ENCODE data around the gene IQCM.

DNA sequence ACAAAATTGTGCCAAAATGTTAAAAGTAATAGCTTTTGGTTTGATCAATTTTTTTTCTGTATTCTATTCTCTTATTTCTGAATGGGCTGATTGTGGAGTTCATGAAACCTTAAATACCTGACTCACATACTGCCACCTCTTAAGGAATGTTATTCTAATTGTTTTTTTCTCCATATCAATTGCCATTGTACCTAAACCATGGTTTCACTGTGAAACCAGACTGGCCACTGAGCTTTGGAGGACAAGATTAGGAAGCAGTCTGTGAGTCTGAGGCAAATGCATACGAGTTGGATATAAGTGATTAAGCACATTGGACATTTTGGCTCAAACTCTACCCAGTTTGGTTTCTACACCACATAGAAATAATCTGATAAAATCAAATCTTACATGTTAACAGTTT is 184.0 kb downstream of the IQCM start:
- TF ChIP-seq, protein P1, sequence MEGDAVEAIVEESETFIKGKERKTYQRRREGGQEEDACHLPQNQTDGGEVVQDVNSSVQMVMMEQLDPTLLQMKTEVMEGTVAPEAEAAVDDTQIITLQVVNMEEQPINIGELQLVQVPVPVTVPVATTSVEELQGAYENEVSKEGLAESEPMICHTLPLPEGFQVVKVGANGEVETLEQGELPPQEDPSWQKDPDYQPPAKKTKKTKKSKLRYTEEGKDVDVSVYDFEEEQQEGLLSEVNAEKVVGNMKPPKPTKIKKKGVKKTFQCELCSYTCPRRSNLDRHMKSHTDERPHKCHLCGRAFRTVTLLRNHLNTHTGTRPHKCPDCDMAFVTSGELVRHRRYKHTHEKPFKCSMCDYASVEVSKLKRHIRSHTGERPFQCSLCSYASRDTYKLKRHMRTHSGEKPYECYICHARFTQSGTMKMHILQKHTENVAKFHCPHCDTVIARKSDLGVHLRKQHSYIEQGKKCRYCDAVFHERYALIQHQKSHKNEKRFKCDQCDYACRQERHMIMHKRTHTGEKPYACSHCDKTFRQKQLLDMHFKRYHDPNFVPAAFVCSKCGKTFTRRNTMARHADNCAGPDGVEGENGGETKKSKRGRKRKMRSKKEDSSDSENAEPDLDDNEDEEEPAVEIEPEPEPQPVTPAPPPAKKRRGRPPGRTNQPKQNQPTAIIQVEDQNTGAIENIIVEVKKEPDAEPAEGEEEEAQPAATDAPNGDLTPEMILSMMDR (IDR thresholded peaks at IDR 0.05; ENCODE audit: insufficient read depth, low read length) = no peak
- TF ChIP-seq, protein P2, sequence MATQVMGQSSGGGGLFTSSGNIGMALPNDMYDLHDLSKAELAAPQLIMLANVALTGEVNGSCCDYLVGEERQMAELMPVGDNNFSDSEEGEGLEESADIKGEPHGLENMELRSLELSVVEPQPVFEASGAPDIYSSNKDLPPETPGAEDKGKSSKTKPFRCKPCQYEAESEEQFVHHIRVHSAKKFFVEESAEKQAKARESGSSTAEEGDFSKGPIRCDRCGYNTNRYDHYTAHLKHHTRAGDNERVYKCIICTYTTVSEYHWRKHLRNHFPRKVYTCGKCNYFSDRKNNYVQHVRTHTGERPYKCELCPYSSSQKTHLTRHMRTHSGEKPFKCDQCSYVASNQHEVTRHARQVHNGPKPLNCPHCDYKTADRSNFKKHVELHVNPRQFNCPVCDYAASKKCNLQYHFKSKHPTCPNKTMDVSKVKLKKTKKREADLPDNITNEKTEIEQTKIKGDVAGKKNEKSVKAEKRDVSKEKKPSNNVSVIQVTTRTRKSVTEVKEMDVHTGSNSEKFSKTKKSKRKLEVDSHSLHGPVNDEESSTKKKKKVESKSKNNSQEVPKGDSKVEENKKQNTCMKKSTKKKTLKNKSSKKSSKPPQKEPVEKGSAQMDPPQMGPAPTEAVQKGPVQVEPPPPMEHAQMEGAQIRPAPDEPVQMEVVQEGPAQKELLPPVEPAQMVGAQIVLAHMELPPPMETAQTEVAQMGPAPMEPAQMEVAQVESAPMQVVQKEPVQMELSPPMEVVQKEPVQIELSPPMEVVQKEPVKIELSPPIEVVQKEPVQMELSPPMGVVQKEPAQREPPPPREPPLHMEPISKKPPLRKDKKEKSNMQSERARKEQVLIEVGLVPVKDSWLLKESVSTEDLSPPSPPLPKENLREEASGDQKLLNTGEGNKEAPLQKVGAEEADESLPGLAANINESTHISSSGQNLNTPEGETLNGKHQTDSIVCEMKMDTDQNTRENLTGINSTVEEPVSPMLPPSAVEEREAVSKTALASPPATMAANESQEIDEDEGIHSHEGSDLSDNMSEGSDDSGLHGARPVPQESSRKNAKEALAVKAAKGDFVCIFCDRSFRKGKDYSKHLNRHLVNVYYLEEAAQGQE (IDR thresholded peaks at IDR 0.05; ENCODE audit: insufficient replicate concordance, low read depth) = no peak
- no peak for TF ChIP-seq POLR2AphosphoS5 (IDR thresholded peaks at IDR 0.05; ENCODE audit: low read depth)

All from HL-60 (cell line).